ENCODE results near the gene PRR4.
A peak's percentile ranks its signal among the peaks of the same experiment; 100 is the strongest.

The PRR4 gene

DNA sequence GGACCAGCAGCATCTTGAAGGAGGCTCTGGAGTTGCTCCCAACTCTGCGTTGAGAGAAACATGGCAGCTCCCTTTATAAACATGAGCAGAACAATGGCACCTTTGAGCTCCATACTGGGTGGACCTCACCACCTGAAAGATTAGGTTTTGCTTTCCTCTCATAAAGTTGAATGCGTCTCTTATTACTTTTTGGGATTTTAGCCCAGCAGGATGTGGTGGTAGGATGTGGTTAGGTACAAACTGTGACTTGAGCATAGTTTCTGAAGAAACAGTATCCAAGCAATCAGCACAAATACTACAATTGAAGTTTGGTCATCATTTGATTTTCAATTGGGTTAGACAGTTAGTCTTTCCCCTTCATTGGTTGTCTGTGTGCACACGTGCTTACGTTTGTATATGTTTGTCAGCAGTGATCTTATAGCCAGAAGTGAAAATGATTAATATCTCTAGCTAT, at the start of gene PRR4:
TSS of gene PRR4 (minus strand) at position 51 of the 454 bp plus-strand sequence. CDS start at position 13, 38 bp downstream.
- ATAC-seq (ENCODE audit: insufficient read depth, low read depth) (peak; percentile 86), DNase-seq (peak; percentile 55)
- Histone ChIP-seq H3K27ac (ENCODE audit: low read length) (peak within 1 kb of the TSS; percentile 55; the same call in 1 of the 2 replicates), H3K36me3 (ENCODE audit: insufficient read depth, low read length) (peaks cover 14% of the 10 kb centered on the region; the same call in 1 of the 2 replicates), H3K4me1 (ENCODE audit: insufficient read depth, low read length) (peaks cover 18% of the 10 kb centered on the region), H3K9me3 (ENCODE audit: insufficient read depth, low read length, severe bottlenecking) (no peaks in the 10 kb centered on the region), H4K20me1 (ENCODE audit: insufficient read depth, low read length) (0 out of 2 replicates have a peak, but pooled peaks cover 3% of the 10 kb centered on the region), H3K4me2 (ENCODE audit: insufficient read depth, low read length) (no peak within 1 kb of the TSS), H3K4me3 (ENCODE audit: low read depth in 1 of 2, low read length in 2 of 2) (no peak within 1 kb of the TSS), H3K27me3 (ENCODE audit: insufficient read depth, low read length, poor library complexity) (no peaks in the 10 kb centered on the region), H3K9ac (ENCODE audit: low read depth, low read length) (no peak within 1 kb of the TSS), H2AFZ (ENCODE audit: low read depth, low read length) (no peak within 1 kb of the TSS), H3K79me2 (ENCODE audit: insufficient read depth, low read length) (no peaks in the 10 kb centered on the region)
- TF ChIP-seq CTCF (IDR thresholded peaks at IDR 0.05; ENCODE audit: borderline replicate concordance, extremely low read depth, low read length, poor library complexity, severe bottlenecking) (no peak), EZH2 (IDR thresholded peaks at IDR 0.05; ENCODE audit: borderline replicate concordance, low read depth, low read length, severe bottlenecking) (no peak)

- H4K20me1 ChIP-seq (ENCODE audit: insufficient read depth, low read length), result no peaks in the 10 kb centered on the region
- DNase-seq (no peak), ATAC-seq (ENCODE audit: insufficient read depth, low read depth) (no peak)
- H3K4me1 ChIP-seq (ENCODE audit: insufficient read depth, low read length), result no peaks in the 10 kb centered on the region
- H3K9me3 ChIP-seq (ENCODE audit: insufficient read depth, low read length, severe bottlenecking), result no peaks in the 10 kb centered on the region
- no peak overlapping the region for H3K4me3 ChIP-seq (ENCODE audit: low read depth in 1 of 2, low read length in 2 of 2)
- no peak overlapping the region for H2AFZ ChIP-seq (ENCODE audit: low read depth, low read length)
- H3K79me2 ChIP-seq (ENCODE audit: insufficient read depth, low read length), result no peaks in the 10 kb centered on the region
- H3K27me3 ChIP-seq (ENCODE audit: insufficient read depth, low read length, poor library complexity), result no peaks in the 10 kb centered on the region
- peaks cover 10% of the 10 kb centered on the region; the same call in 1 of the 2 replicates for H3K36me3 ChIP-seq (ENCODE audit: insufficient read depth, low read length)
- no peak overlapping the region for H3K27ac ChIP-seq (ENCODE audit: low read length)
- TF ChIP-seq EZH2 (IDR thresholded peaks at IDR 0.05; ENCODE audit: borderline replicate concordance, low read depth, low read length, severe bottlenecking) (no peak), CTCF (IDR thresholded peaks at IDR 0.05; ENCODE audit: borderline replicate concordance, extremely low read depth, low read length, poor library complexity, severe bottlenecking) (no peak)
- H3K9ac ChIP-seq (ENCODE audit: low read depth, low read length), result no peak overlapping the region
- no peak overlapping the region for H3K4me2 ChIP-seq (ENCODE audit: insufficient read depth, low read length)
Measured at GRCh38 chr12:10896854-10897253, 47.6 kb upstream of the PRR4 start.

- Histone ChIP-seq H3K36me3 (ENCODE audit: insufficient read depth, low read length) (peaks cover 6% of the 10 kb centered on the region; the same call in 1 of the 2 replicates), H3K9me3 (ENCODE audit: insufficient read depth, low read length, severe bottlenecking) (no peaks in the 10 kb centered on the region), H3K27me3 (ENCODE audit: insufficient read depth, low read length, poor library complexity) (no peaks in the 10 kb centered on the region), H3K79me2 (ENCODE audit: insufficient read depth, low read length) (no peaks in the 10 kb centered on the region), H3K4me1 (ENCODE audit: insufficient read depth, low read length) (no peaks in the 10 kb centered on the region), H3K4me2 (ENCODE audit: insufficient read depth, low read length) (no peak overlapping the region), H3K4me3 (ENCODE audit: low read depth in 1 of 2, low read length in 2 of 2) (no peak overlapping the region), H3K9ac (ENCODE audit: low read depth, low read length) (no peak overlapping the region), H2AFZ (ENCODE audit: low read depth, low read length) (no peak overlapping the region), H4K20me1 (ENCODE audit: insufficient read depth, low read length) (no peaks in the 10 kb centered on the region), H3K27ac (ENCODE audit: low read length) (no peak overlapping the region)
- ATAC-seq (ENCODE audit: insufficient read depth, low read depth) (no peak), DNase-seq (no peak)
- TF ChIP-seq CTCF (IDR thresholded peaks at IDR 0.05; ENCODE audit: borderline replicate concordance, extremely low read depth, low read length, poor library complexity, severe bottlenecking) (no peak), EZH2 (IDR thresholded peaks at IDR 0.05; ENCODE audit: borderline replicate concordance, low read depth, low read length, severe bottlenecking) (no peak)
Measured at GRCh38 chr12:10891937-10892336, 42.7 kb upstream of the PRR4 start.

All from DND-41 (cell line).